GM12878 (cell line): ENCODE results near the gene TRIM38. TPM values are rescaled to one million over a fixed set of nuclear protein-coding genes. Genes with fewer than 3 reads are reported as not detected.
A peak's percentile ranks its signal among the peaks of the same experiment; 100 is the strongest.

ENCODE experiments used
- BACH1 ChIP-seq: fragments of 450-650 bp; IDR thresholded peaks from 2 replicates; pipeline ENCODE4 v1.6.1; 2017; ENCODE audit warnings: mild to moderate bottlenecking, borderline replicate concordance
- BCL11A ChIP-seq: IDR thresholded peaks from 2 replicates; pipeline ENCODE4 v1.6.1; 2011; ENCODE audit warnings: low read depth, low read length
- CREM ChIP-seq: IDR thresholded peaks from 2 replicates; pipeline ENCODE4 v1.6.1; 2014; ENCODE audit warnings: antibody characterized with exemption, low read depth
- EGR1 ChIP-seq, 2 experiments: IDR thresholded peaks; 1 replicate in 1 of 2; 2 replicates in 1 of 2; pipeline ENCODE4 v1.6.1; 2011 to 2012; ENCODE audit warnings: low read depth in 2 of 2, low read length in 2 of 2, borderline replicate concordance in 1 of 2, mild to moderate bottlenecking in 1 of 2, moderate library complexity in 1 of 2
- ETV6 ChIP-seq, 2 experiments: fragments of 450-650 bp in 1 of 2; IDR thresholded peaks in 1 of 2; conservative IDR thresholded peaks in 1 of 2; 2 replicates each; pipeline ENCODE4 v1.6.1; 2014; ENCODE audit warnings: antibody characterized with exemption in 1 of 2, borderline replicate concordance in 1 of 2, low read depth in 1 of 2, mild to moderate bottlenecking in 1 of 2, moderate library complexity in 1 of 2
- HDGF ChIP-seq: fragments of 450-650 bp; IDR thresholded peaks from 2 replicates; pipeline ENCODE4 v1.6.1; 2016; ENCODE audit warnings: antibody characterized with exemption
- KLF5 ChIP-seq: fragments of 450-650 bp; IDR thresholded peaks from 2 replicates; pipeline ENCODE4 v1.6.1; 2014; ENCODE audit warnings: mild to moderate bottlenecking; ENCODE audit not compliant: partially characterized antibody
- MYC ChIP-seq: IDR thresholded peaks from 2 replicates; pipeline ENCODE4 v1.6.1; 2011; ENCODE audit warnings: mild to moderate bottlenecking, low read length, moderate library complexity, inconsistent platforms; ENCODE audit not compliant: insufficient read depth, insufficient replicate concordance, insufficient read length, severe bottlenecking
- NBN ChIP-seq: fragments of 450-650 bp; IDR thresholded peaks from 2 replicates; pipeline ENCODE4 v1.6.1; 2016
- PAX5 ChIP-seq: IDR thresholded peaks from 2 replicates; pipeline ENCODE4 v1.6.1; 2011; ENCODE audit warnings: low read depth, low read length, borderline replicate concordance
- POLR2AphosphoS2 ChIP-seq: IDR thresholded peaks from 2 replicates; pipeline ENCODE4 v1.6.1; 2011; ENCODE audit warnings: low read depth, mild to moderate bottlenecking, low read length, improper control_type of control experiment, moderate library complexity
- TAF1 ChIP-seq: IDR thresholded peaks from 2 replicates; pipeline ENCODE4 v1.6.1; 2011; ENCODE audit warnings: mild to moderate bottlenecking, low read depth, low read length, borderline replicate concordance
- TBL1XR1 ChIP-seq: IDR thresholded peaks from 2 replicates; pipeline ENCODE4 v1.6.1; 2012; ENCODE audit warnings: low read depth, low read length, improper control_type of control experiment
- polyA plus RNA-seq, 11 experiments: library from polyadenylated mRNA; depleted of rRNA in 4 of 11; unstranded in 6 of 11; stranded (reverse) in 5 of 11; fragments of >200 nt; fragmentation: Nextera tagmentation in 4 of 11; fragmentation: Illumina TruSeq in 1 of 11; extraction: Ambion mirVana in 4 of 11; extraction: Trizol in 1 of 11; gene quantifications; 1 replicate in 1 of 11; 2 replicates in 10 of 11; pipeline versions ENCODE4 v1.2.1 to v1.2.3, GENCODE V29; 2011 to 2016; ENCODE audit warnings: inconsistent platforms in 2 of 11, missing spikeins in 2 of 11, low read depth in 1 of 11
- total RNA-seq, 4 experiments: library from RNA; depleted of rRNA in 3 of 4; stranded (reverse); fragments of >200 nt in 3 of 4; fragmentation: Illumina TruSeq in 1 of 4; extraction: Trizol in 1 of 4; gene quantifications; 2 replicates each; pipeline versions ENCODE4 v1.2.1 to v1.2.3, GENCODE V29; 2013 to 2021
- TF ChIP-seq, protein P1 (sequence below): IDR thresholded peaks from 2 replicates; pipeline ENCODE4 v1.6.1; 2012; ENCODE audit warnings: improper control_type of control experiment, low read depth, low read length; ENCODE audit not compliant: insufficient replicate concordance
- TF ChIP-seq, protein P2 (sequence below): IDR thresholded peaks from 2 replicates; pipeline ENCODE4 v1.6.1; 2012; ENCODE audit warnings: low read depth, low read length, improper control_type of control experiment
- TF ChIP-seq, protein P3 (sequence below): fragments of 450-650 bp; formaldehyde crosslinking; IDR thresholded peaks from 2 replicates; pipeline ENCODE4 v1.4.0; 2022; ENCODE audit warnings: mild to moderate bottlenecking, moderate library complexity
- TF ChIP-seq, protein P4 (sequence below): IDR thresholded peaks from 2 replicates; pipeline ENCODE4 v1.6.1; 2011; ENCODE audit warnings: mild to moderate bottlenecking, low read depth, low read length, moderate library complexity; ENCODE audit not compliant: insufficient replicate concordance

Gene TRIM38
- total and polyA plus RNA-seq, 10 of the 15 experiments (the other 5 are each of a cell fraction or from before 2014, with no cell fraction given), result 4.5 to 14.7 (median 11.1) TPM

DNA sequence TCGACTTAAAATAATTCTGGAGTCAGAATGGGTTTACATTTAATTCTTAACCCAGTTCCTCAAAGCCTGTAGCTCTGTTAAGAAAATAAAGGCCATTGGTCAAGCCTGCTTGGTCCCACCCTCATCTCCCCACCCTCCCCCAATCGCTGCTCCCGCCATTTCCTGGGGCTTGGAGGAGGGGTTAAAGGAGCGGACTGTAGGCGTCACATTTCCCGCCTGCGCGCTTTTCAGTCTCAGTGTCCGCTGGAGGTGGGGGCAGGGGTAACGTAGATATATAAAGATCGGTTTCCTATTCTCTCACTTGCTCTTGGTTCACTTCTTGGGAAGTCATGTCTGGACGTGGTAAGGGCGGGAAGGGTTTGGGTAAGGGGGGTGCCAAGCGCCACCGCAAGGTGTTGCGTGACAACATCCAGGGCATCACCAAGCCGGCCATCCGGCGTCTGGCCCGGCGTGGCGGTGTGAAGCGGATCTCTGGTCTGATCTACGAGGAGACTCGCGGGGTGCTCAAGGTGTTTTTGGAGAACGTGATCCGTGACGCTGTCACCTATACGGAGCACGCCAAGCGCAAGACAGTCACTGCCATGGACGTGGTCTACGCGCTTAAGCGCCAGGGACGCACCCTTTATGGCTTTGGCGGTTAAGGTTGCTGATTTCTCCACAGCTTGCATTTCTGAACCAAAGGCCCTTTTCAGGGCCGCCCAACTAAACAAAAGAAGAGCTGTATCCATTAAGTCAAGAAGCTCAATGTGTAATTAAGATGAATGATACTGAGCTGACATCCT, 58.9 kb downstream of the TRIM38 start (continued):
- TF ChIP-seq TBL1XR1 (peak; percentile 70; the same call in 1 of the 2 replicates), BCL11A (0 out of 2 replicates have a peak, but pooled peaks have one; percentile 47), PAX5 (peak; percentile 70), POLR2AphosphoS2 (peak; percentile 51; the same call in 1 of the 2 replicates), ETV6 (conservative IDR thresholded peaks at IDR 0.05 in 1 of 2, IDR thresholded peaks at IDR 0.05 in 1 of 2; ENCODE audit: borderline replicate concordance in 1 of 2, low read depth in 1 of 2) (peak in 1 of 2 experiments; percentile 40; a peak in 1 of 4 replicates), NBN (peak; percentile 93; the same call in 1 of the 2 replicates), CREM (peak; percentile 58), BACH1 (peak; percentile 90), HDGF (peak; percentile 66; the same call in 1 of the 2 replicates), TAF1 (peak; percentile 68; the same call in 1 of the 2 replicates), EGR1 (IDR thresholded peaks at IDR 0.05; ENCODE audit: borderline replicate concordance in 1 of 2, low read depth in 2 of 2, low read length in 2 of 2) (0 out of 3 replicates have a peak, but pooled peaks of 1 of the 2 experiments have one; percentile 30), MYC (peak; percentile 44), KLF5 (peak; percentile 60)
- TF ChIP-seq, protein P1, sequence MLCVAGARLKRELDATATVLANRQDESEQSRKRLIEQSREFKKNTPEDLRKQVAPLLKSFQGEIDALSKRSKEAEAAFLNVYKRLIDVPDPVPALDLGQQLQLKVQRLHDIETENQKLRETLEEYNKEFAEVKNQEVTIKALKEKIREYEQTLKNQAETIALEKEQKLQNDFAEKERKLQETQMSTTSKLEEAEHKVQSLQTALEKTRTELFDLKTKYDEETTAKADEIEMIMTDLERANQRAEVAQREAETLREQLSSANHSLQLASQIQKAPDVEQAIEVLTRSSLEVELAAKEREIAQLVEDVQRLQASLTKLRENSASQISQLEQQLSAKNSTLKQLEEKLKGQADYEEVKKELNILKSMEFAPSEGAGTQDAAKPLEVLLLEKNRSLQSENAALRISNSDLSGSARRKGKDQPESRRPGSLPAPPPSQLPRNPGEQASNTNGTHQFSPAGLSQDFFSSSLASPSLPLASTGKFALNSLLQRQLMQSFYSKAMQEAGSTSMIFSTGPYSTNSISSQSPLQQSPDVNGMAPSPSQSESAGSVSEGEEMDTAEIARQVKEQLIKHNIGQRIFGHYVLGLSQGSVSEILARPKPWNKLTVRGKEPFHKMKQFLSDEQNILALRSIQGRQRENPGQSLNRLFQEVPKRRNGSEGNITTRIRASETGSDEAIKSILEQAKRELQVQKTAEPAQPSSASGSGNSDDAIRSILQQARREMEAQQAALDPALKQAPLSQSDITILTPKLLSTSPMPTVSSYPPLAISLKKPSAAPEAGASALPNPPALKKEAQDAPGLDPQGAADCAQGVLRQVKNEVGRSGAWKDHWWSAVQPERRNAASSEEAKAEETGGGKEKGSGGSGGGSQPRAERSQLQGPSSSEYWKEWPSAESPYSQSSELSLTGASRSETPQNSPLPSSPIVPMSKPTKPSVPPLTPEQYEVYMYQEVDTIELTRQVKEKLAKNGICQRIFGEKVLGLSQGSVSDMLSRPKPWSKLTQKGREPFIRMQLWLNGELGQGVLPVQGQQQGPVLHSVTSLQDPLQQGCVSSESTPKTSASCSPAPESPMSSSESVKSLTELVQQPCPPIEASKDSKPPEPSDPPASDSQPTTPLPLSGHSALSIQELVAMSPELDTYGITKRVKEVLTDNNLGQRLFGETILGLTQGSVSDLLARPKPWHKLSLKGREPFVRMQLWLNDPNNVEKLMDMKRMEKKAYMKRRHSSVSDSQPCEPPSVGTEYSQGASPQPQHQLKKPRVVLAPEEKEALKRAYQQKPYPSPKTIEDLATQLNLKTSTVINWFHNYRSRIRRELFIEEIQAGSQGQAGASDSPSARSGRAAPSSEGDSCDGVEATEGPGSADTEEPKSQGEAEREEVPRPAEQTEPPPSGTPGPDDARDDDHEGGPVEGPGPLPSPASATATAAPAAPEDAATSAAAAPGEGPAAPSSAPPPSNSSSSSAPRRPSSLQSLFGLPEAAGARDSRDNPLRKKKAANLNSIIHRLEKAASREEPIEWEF, result no peak
- TF ChIP-seq, protein P2, sequence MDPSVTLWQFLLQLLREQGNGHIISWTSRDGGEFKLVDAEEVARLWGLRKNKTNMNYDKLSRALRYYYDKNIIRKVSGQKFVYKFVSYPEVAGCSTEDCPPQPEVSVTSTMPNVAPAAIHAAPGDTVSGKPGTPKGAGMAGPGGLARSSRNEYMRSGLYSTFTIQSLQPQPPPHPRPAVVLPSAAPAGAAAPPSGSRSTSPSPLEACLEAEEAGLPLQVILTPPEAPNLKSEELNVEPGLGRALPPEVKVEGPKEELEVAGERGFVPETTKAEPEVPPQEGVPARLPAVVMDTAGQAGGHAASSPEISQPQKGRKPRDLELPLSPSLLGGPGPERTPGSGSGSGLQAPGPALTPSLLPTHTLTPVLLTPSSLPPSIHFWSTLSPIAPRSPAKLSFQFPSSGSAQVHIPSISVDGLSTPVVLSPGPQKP, result no peak
- TF ChIP-seq, protein P3, sequence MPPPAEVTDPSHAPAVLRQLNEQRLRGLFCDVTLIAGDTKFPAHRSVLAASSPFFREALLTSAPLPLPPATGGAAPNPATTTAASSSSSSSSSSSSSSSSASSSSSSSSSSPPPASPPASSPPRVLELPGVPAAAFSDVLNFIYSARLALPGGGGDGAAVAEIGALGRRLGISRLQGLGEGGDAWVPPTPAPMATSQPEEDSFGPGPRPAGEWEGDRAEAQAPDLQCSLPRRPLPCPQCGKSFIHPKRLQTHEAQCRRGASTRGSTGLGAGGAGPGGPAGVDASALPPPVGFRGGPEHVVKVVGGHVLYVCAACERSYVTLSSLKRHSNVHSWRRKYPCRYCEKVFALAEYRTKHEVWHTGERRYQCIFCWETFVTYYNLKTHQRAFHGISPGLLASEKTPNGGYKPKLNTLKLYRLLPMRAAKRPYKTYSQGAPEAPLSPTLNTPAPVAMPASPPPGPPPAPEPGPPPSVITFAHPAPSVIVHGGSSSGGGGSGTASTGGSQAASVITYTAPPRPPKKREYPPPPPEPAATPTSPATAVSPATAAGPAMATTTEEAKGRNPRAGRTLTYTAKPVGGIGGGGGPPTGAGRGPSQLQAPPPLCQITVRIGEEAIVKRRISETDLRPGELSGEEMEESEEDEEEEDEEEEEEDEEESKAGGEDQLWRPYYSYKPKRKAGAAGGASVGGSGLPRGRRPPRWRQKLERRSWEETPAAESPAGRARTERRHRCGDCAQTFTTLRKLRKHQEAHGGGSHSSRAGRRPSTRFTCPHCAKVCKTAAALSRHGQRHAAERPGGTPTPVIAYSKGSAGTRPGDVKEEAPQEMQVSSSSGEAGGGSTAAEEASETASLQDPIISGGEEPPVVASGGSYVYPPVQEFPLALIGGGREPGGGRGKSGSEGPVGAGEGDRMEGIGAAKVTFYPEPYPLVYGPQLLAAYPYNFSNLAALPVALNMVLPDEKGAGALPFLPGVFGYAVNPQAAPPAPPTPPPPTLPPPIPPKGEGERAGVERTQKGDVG (CRISPR knock-in tag), result no peak
- TF ChIP-seq, protein P4, sequence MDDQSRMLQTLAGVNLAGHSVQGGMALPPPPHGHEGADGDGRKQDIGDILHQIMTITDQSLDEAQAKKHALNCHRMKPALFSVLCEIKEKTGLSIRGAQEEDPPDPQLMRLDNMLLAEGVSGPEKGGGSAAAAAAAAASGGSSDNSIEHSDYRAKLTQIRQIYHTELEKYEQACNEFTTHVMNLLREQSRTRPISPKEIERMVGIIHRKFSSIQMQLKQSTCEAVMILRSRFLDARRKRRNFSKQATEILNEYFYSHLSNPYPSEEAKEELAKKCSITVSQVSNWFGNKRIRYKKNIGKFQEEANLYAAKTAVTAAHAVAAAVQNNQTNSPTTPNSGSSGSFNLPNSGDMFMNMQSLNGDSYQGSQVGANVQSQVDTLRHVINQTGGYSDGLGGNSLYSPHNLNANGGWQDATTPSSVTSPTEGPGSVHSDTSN, result no peak
